HEK293T (cell line): ENCODE data around the gene AQP2.

Source experiments
- ARNT ChIP-seq: fragments of 450-650 bp; IDR thresholded peaks from 2 replicates; pipeline ENCODE4 v1.6.1; 2017; ENCODE audit warnings: mild to moderate bottlenecking
- BHLHE40 ChIP-seq: fragments of 450-650 bp; IDR thresholded peaks from 2 replicates; pipeline ENCODE4 v1.6.1; 2016; ENCODE audit warnings: mild to moderate bottlenecking, moderate library complexity, borderline replicate concordance
- ELF4 ChIP-seq: fragments of 450-650 bp; IDR thresholded peaks from 2 replicates; pipeline ENCODE4 v1.6.1; 2017; ENCODE audit warnings: antibody characterized with exemption
- FOXA1 ChIP-seq: fragments of 450-650 bp; IDR thresholded peaks from 2 replicates; pipeline ENCODE4 v1.6.1; 2016; ENCODE audit warnings: mild to moderate bottlenecking
- FOXK2 ChIP-seq: fragments of 450-650 bp; IDR thresholded peaks from 2 replicates; pipeline ENCODE4 v1.6.1; 2016; ENCODE audit warnings: mild to moderate bottlenecking
- FOXM1 ChIP-seq: fragments of 450-650 bp; IDR thresholded peaks from 2 replicates; pipeline ENCODE4 v1.6.1; 2017; ENCODE audit warnings: mild to moderate bottlenecking, borderline replicate concordance
- HDGF ChIP-seq: fragments of 450-650 bp; IDR thresholded peaks from 2 replicates; pipeline ENCODE4 v1.6.1; 2017; ENCODE audit warnings: antibody characterized with exemption, borderline replicate concordance
- NFRKB ChIP-seq: fragments of 450-650 bp; IDR thresholded peaks from 2 replicates; pipeline ENCODE4 v1.6.1; 2016; ENCODE audit warnings: mild to moderate bottlenecking, moderate library complexity
- SP1 ChIP-seq: fragments of 450-650 bp; IDR thresholded peaks from 2 replicates; pipeline ENCODE4 v1.6.1; 2017
- SUZ12 ChIP-seq: fragments of 450-650 bp; IDR thresholded peaks from 2 replicates; pipeline ENCODE4 v1.6.1; 2016; ENCODE audit warnings: mild to moderate bottlenecking
- TARDBP ChIP-seq: fragments of 450-650 bp; IDR thresholded peaks from 2 replicates; pipeline ENCODE4 v1.6.1; 2016
- TF ChIP-seq, protein P1 (sequence below): fragments of 450-650 bp; IDR thresholded peaks from 2 replicates; pipeline ENCODE4 v1.6.1; 2016

DNA sequence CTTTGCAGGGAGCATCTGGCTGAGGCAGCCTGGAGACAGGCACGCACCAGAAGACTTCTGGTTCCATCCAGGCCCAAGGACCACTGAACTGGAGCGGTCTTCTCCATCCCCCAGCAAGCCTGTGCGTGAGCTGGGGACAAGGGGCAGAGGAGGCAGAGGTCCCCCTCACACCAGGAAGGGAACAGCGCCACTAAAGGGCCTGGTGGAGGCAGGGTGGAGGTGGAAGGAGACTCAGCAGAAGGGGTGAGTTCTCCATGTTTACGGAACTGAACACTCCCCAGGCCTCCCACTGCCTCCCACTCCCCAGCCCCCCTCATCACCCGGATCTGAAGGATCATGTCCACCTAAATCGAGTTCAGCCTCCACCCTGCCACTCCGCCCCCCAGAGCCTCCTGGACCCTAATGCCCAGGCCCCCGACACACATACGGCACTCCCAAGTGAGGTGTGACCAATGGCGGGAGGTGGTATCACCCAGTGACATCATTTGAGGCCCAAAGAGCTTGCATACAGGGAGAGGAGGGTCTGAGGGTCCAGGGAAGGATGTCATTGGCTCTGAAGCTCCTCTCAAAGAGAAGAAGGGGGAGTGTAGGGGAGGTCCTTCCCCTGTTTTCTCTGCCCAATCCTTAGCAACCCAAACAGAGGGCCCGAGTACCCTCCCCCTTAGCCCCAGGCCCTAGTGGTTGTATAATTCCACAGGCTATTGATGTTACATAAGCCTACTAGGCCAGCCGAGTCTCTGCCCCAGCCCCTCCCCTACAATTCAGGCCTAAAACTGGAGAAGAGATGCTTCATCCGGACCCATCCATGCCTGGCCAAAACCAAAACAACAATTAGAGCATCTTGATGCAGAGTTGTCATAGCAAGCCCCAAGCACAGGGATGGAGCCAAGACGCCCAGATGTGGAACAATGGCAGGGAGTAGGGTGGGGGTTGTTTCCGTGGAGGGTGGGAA lies 47.9 kb upstream of the AQP2 start:
- no peak for TF ChIP-seq TARDBP
- TF ChIP-seq SP1, result no peak
- no peak for TF ChIP-seq NFRKB
- no peak for TF ChIP-seq ARNT
- TF ChIP-seq FOXM1, result no peak
- no peak for TF ChIP-seq ELF4
- no peak for TF ChIP-seq SUZ12
- no peak for TF ChIP-seq FOXA1
- TF ChIP-seq, protein P1, sequence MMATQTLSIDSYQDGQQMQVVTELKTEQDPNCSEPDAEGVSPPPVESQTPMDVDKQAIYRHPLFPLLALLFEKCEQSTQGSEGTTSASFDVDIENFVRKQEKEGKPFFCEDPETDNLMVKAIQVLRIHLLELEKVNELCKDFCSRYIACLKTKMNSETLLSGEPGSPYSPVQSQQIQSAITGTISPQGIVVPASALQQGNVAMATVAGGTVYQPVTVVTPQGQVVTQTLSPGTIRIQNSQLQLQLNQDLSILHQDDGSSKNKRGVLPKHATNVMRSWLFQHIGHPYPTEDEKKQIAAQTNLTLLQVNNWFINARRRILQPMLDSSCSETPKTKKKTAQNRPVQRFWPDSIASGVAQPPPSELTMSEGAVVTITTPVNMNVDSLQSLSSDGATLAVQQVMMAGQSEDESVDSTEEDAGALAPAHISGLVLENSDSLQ, result no peak
- no peak for TF ChIP-seq FOXK2
- no peak for TF ChIP-seq HDGF
- TF ChIP-seq BHLHE40, result no peak
